Uterus (tissue), 4 donors: ENCODE data around the gene ERC2. TPM values are rescaled to one million over a fixed set of nuclear protein-coding genes. Genes with fewer than 3 reads are reported as not detected.

Experiments used
- DNase-seq, 2 donors: peaks; one replicate each; pipeline ENCODE4 v3.0.0-alpha.2; 2019 to 2020
- H3K27ac ChIP-seq, 2 donors: fragments of 200-600 bp; sonication (generic); 1 replicate in 1 of 2; 2 replicates in 1 of 2; pipeline ENCODE4 v1.5.1; 2016 to 2018
- H3K27me3 ChIP-seq, 2 donors: fragments of 200-600 bp; sonication (generic); one replicate each; pipeline ENCODE4 v1.5.1; 2018 to 2019; ENCODE audit warnings: control low read depth in 1 of 2
- H3K36me3 ChIP-seq, 2 donors: fragments of 200-600 bp; sonication (generic); one replicate each; pipeline ENCODE4 v1.5.1; 2019; ENCODE audit warnings: control low read depth in 1 of 2
- H3K4me1 ChIP-seq, 2 donors: fragments of 200-600 bp; sonication (generic); one replicate each; pipeline ENCODE4 v1.5.1; 2018 to 2019; ENCODE audit warnings: control low read depth in 1 of 2
- H3K4me3 ChIP-seq, 2 donors: fragments of 200-600 bp; sonication (generic); 1 replicate in 1 of 2; 2 replicates in 1 of 2; pipeline ENCODE4 v1.5.1; 2018 to 2019; ENCODE audit warnings: mild to moderate bottlenecking in 1 of 2
- H3K9me3 ChIP-seq, 2 donors: fragments of 200-600 bp; sonication (generic); one replicate each; pipeline ENCODE4 v1.5.1; 2019; ENCODE audit warnings: control low read depth in 1 of 2
- POLR2A ChIP-seq, 2 donors: fragments of 450-650 bp; IDR thresholded peaks; one replicate each; pipeline ENCODE4 v1.6.1; 2016; ENCODE audit warnings: antibody characterized with exemption in 2 of 2, mild to moderate bottlenecking in 1 of 2, moderate library complexity in 1 of 2
- intact Hi-C: fragments of 100-400 bp; cut with DNase I; formaldehyde crosslinking; loops from one replicate; pipeline ENCODE4 v1.15.1; 2023; ENCODE audit warnings: low total_unique reads
- total RNA-seq, 4 donors: library from RNA; depleted of rRNA in 3 of 4; stranded (reverse); fragments of >200 nt in 3 of 4; gene quantifications; one replicate each; pipeline versions ENCODE4 v1.1.0 to v1.2.4, GENCODE V29; 2014 to 2023
- TF ChIP-seq, protein P1 (sequence below), 4 experiments: fragments of 200-600 bp in 2 of 4; fragments of 450-650 bp in 2 of 4; sonication (generic) in 2 of 4; IDR thresholded peaks; one replicate each; pipeline ENCODE4 v1.5.1; 2016 to 2019; ENCODE audit warnings: antibody characterized with exemption in 4 of 4, mild to moderate bottlenecking in 2 of 4, moderate library complexity in 1 of 4
- donor health status: DM: yes; HTN: yes; CAD: no.

The ERC2 gene
- total RNA-seq, 4 donors from 2014 or later, result 1.7 to 5.5 TPM; not detected in 2

GRCh38 chr3:55611121-55611520, 857.1 kb downstream of the ERC2 start:
- no peaks in the 10 kb centered on the region for H3K4me1 ChIP-seq
- H3K9me3 ChIP-seq, result no peaks in the 10 kb centered on the region
- H3K4me3 ChIP-seq, result no peak overlapping the region

DNA sequence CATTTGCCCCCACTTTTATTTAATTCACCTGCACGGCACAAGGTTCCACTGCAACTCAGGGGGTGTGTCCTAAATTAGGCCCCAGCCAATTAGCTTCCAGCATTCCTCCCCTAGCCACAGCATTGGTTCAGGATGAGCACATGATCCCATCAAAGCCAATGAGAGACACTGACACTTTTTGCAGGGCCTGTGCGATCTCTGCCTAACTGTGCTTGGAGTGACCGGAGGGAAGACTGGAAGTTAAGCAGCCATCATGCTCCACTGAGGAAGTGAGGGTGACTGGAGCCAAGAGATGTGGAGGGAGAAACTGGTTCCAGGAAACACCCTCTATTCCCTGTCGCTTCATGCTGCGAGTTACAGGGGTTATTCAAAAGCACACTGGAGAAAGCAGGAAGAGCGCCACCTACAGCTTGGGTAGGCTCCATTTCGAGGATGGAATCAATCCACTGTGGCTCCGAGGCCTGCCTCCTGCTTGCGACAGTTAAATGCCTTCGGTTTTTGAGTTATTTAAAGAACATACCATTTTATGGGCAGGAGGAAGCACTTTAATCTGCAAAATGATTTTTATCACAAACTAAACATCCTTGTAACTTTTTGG, 858.9 kb downstream of the ERC2 start:
- intact Hi-C loops, result no loop called here
- Histone ChIP-seq H3K9me3 (no peaks in the 10 kb centered on the region), H3K4me1 (no peaks in the 10 kb centered on the region), H3K27me3 (no peaks in the 10 kb centered on the region), H3K27ac (no peak overlapping the region), H3K4me3 (no peak overlapping the region), H3K36me3 (no peaks in the 10 kb centered on the region)
- no peak for DNase-seq
- TF ChIP-seq, protein P1, sequence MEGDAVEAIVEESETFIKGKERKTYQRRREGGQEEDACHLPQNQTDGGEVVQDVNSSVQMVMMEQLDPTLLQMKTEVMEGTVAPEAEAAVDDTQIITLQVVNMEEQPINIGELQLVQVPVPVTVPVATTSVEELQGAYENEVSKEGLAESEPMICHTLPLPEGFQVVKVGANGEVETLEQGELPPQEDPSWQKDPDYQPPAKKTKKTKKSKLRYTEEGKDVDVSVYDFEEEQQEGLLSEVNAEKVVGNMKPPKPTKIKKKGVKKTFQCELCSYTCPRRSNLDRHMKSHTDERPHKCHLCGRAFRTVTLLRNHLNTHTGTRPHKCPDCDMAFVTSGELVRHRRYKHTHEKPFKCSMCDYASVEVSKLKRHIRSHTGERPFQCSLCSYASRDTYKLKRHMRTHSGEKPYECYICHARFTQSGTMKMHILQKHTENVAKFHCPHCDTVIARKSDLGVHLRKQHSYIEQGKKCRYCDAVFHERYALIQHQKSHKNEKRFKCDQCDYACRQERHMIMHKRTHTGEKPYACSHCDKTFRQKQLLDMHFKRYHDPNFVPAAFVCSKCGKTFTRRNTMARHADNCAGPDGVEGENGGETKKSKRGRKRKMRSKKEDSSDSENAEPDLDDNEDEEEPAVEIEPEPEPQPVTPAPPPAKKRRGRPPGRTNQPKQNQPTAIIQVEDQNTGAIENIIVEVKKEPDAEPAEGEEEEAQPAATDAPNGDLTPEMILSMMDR (IDR thresholded peaks at IDR 0.05), result no peak

More at GRCh38 chr3:55611121-55611520, 857.1 kb downstream of the ERC2 start:
- H3K36me3 ChIP-seq, result no peaks in the 10 kb centered on the region
- DNase-seq, result no peak
- TF ChIP-seq POLR2A (IDR thresholded peaks at IDR 0.05), result no peak
- TF ChIP-seq, protein P1 (IDR thresholded peaks at IDR 0.05), result no peak
- intact Hi-C loops, result no loop called here
- no peaks in the 10 kb centered on the region for H3K27me3 ChIP-seq
- H3K27ac ChIP-seq, result no peak overlapping the region

GRCh38 chr3:55608301-55608937, 859.8 kb downstream of the ERC2 start:
- Histone ChIP-seq H3K27me3 (no peaks in the 10 kb centered on the region), H3K4me3 (no peak overlapping the region), H3K36me3 (no peaks in the 10 kb centered on the region), H3K4me1 (no peaks in the 10 kb centered on the region), H3K9me3 (no peaks in the 10 kb centered on the region), H3K27ac (no peak overlapping the region)
- intact Hi-C loops, result no loop called here
- no peak for TF ChIP-seq POLR2A (IDR thresholded peaks at IDR 0.05)
- TF ChIP-seq, protein P1 (IDR thresholded peaks at IDR 0.05), result no peak
- DNase-seq, result no peak

- Histone ChIP-seq H3K4me1 (no peaks in the 10 kb centered on the region), H3K27ac (no peak overlapping the region), H3K4me3 (no peak overlapping the region), H3K27me3 (no peaks in the 10 kb centered on the region), H3K36me3 (no peaks in the 10 kb centered on the region), H3K9me3 (no peaks in the 10 kb centered on the region)
- no peak for DNase-seq
- TF ChIP-seq, protein P1 (IDR thresholded peaks at IDR 0.05), result no peak
- TF ChIP-seq POLR2A (IDR thresholded peaks at IDR 0.05), result no peak
- intact Hi-C loops, result no loop called here
Observed at GRCh38 chr3:55607844-55608243, 860.4 kb downstream of the ERC2 start.

GRCh38 chr3:55607175-55607574, 861.1 kb downstream of the ERC2 start:
- H3K27ac ChIP-seq, result no peak overlapping the region
- no peaks in the 10 kb centered on the region for H3K9me3 ChIP-seq
- TF ChIP-seq, protein P1 (IDR thresholded peaks at IDR 0.05), result no peak
- no peak for TF ChIP-seq POLR2A (IDR thresholded peaks at IDR 0.05)
- no peaks in the 10 kb centered on the region for H3K4me1 ChIP-seq
- intact Hi-C loops, result no loop called here
- no peaks in the 10 kb centered on the region for H3K27me3 ChIP-seq
- DNase-seq, result no peak
- H3K4me3 ChIP-seq, result no peak overlapping the region
- no peaks in the 10 kb centered on the region for H3K36me3 ChIP-seq
